NCI-H2081 treated with DMSO at 0.1 percent for 48 hours (cell line): ENCODE measurements around the gene MYO16.
"Not testable (repeated sequence)": the region's sequence is repeated elsewhere in the genome, so short reads cannot be mapped to it uniquely, and the experiment has no call there.

Experiments used
- DNase-seq: peaks from one replicate; lab custom pipeline; 2025; lab: John Stamatoyannopoulos, UW

MYO16 gene

GRCh38 chr13:109200556-109200955, 571.1 kb downstream of the MYO16 start:
- DNase-seq, result no peak

- no peak for DNase-seq
These were observed 574.2 kb downstream of the MYO16 start for GRCh38 chr13:109203587-109203986.

- DNase-seq, result no peak
These were observed 574.8 kb downstream of the MYO16 start for GRCh38 chr13:109204252-109204651.

- no peak for DNase-seq
These were observed 575.2 kb downstream of the MYO16 start for GRCh38 chr13:109204657-109205056.

GRCh38 chr13:109205315-109205714, 575.9 kb downstream of the MYO16 start:
- no peak for DNase-seq

GRCh38 chr13:109206616-109207015, 577.2 kb downstream of the MYO16 start:
- DNase-seq, result no peak

- DNase-seq, result no peak
These were observed 578.2 kb downstream of the MYO16 start for GRCh38 chr13:109207622-109208021.

GRCh38 chr13:109208522-109208921, 579.1 kb downstream of the MYO16 start:
- no peak for DNase-seq

GRCh38 chr13:109209526-109209925, 580.1 kb downstream of the MYO16 start:
- no peak for DNase-seq

GRCh38 chr13:109211616-109212015, 582.2 kb downstream of the MYO16 start:
- DNase-seq, result no peak

- DNase-seq, result no peak
These were observed 583.2 kb downstream of the MYO16 start for GRCh38 chr13:109212650-109213049.

- DNase-seq, result no peak
These were observed 584.3 kb downstream of the MYO16 start for GRCh38 chr13:109213714-109214113.

GRCh38 chr13:109214393-109214792, 585.0 kb downstream of the MYO16 start:
- DNase-seq, result no peak

GRCh38 chr13:109215377-109215776, 586.0 kb downstream of the MYO16 start:
- no peak for DNase-seq

GRCh38 chr13:109217510-109217909, 588.1 kb downstream of the MYO16 start:
- not testable (repeated sequence) for DNase-seq

- no peak for DNase-seq
These were observed 591.2 kb downstream of the MYO16 start for GRCh38 chr13:109220631-109221030.

GRCh38 chr13:109224033-109224432, 594.6 kb downstream of the MYO16 start:
- no peak for DNase-seq

GRCh38 chr13:109226631-109227030, 597.2 kb downstream of the MYO16 start:
- DNase-seq, result no peak

- no peak for DNase-seq
These were observed 598.0 kb downstream of the MYO16 start for GRCh38 chr13:109227344-109227940.

GRCh38 chr13:109228211-109228610, 598.8 kb downstream of the MYO16 start:
- no peak for DNase-seq

GRCh38 chr13:109231888-109232287, 602.5 kb downstream of the MYO16 start:
- no peak for DNase-seq

GRCh38 chr13:109233293-109233692, 603.9 kb downstream of the MYO16 start:
- no peak for DNase-seq

GRCh38 chr13:109235901-109236300, 606.5 kb downstream of the MYO16 start:
- no peak for DNase-seq

GRCh38 chr13:109241160-109241559, 611.7 kb downstream of the MYO16 start:
- DNase-seq, result no peak
